Nephron (organoid): Measurements from ENCODE around the gene TOGARAM2.
A peak's percentile ranks its signal among the peaks of the same experiment; 100 is the strongest.

ENCODE experiments used
- H3K27ac Mint-ChIP-seq, 3 experiments: 2 replicates each; pipeline ENCODE4 v1.8.0; 2020; ENCODE audit warnings: mixed read lengths in 3 of 3, mild to moderate bottlenecking in 2 of 3, moderate library complexity in 1 of 3
- H3K27me3 Mint-ChIP-seq: 2 replicates; pipeline ENCODE4 v1.8.0; 2021; ENCODE audit warnings: low read depth, mild to moderate bottlenecking, moderate library complexity, mixed read lengths
- H3K36me3 Mint-ChIP-seq: 2 replicates; pipeline ENCODE4 v1.8.0; 2020; ENCODE audit warnings: low read depth, mixed read lengths
- H3K4me1 Mint-ChIP-seq: 2 replicates; pipeline ENCODE4 v1.8.0; 2020; ENCODE audit warnings: mixed read lengths
- H3K4me3 Mint-ChIP-seq, 3 experiments: 2 replicates each; pipeline ENCODE4 v1.8.0; 2020; ENCODE audit warnings: mild to moderate bottlenecking in 3 of 3, mixed read lengths in 3 of 3, moderate library complexity in 2 of 3
- H3K9me3 Mint-ChIP-seq: 2 replicates; pipeline ENCODE4 v1.8.0; 2020; ENCODE audit warnings: mixed read lengths
- TF ChIP-seq, protein P1 (sequence below), 3 experiments: fragments of 200-600 bp; sonication (generic); IDR thresholded peaks; one replicate each; pipeline ENCODE4 v1.5.0; 2021; ENCODE audit warnings: antibody characterized with exemption in 3 of 3; ENCODE audit not compliant: unreplicated experiment in 3 of 3

The TOGARAM2 gene

GRCh38 chr2:29063056-29063455, 82.0 kb downstream of the TOGARAM2 start:
- Mint-ChIP-seq H3K27me3 (no peaks in the 10 kb centered on the region), H3K36me3 (no peaks in the 10 kb centered on the region), H3K9me3 (no peaks in the 10 kb centered on the region), H3K4me1 (peaks cover 76% of the 10 kb centered on the region), H3K27ac (peak overlapping the region in 2 of 3 experiments; percentile 77 to 95), H3K4me3 (peak overlapping the region in 2 of 3 experiments; percentile 12 to 67)
- TF ChIP-seq, protein P1, sequence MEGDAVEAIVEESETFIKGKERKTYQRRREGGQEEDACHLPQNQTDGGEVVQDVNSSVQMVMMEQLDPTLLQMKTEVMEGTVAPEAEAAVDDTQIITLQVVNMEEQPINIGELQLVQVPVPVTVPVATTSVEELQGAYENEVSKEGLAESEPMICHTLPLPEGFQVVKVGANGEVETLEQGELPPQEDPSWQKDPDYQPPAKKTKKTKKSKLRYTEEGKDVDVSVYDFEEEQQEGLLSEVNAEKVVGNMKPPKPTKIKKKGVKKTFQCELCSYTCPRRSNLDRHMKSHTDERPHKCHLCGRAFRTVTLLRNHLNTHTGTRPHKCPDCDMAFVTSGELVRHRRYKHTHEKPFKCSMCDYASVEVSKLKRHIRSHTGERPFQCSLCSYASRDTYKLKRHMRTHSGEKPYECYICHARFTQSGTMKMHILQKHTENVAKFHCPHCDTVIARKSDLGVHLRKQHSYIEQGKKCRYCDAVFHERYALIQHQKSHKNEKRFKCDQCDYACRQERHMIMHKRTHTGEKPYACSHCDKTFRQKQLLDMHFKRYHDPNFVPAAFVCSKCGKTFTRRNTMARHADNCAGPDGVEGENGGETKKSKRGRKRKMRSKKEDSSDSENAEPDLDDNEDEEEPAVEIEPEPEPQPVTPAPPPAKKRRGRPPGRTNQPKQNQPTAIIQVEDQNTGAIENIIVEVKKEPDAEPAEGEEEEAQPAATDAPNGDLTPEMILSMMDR (IDR thresholded peaks at IDR 0.05; ENCODE audit: unreplicated experiment in 3 of 3) = no peak

DNA sequence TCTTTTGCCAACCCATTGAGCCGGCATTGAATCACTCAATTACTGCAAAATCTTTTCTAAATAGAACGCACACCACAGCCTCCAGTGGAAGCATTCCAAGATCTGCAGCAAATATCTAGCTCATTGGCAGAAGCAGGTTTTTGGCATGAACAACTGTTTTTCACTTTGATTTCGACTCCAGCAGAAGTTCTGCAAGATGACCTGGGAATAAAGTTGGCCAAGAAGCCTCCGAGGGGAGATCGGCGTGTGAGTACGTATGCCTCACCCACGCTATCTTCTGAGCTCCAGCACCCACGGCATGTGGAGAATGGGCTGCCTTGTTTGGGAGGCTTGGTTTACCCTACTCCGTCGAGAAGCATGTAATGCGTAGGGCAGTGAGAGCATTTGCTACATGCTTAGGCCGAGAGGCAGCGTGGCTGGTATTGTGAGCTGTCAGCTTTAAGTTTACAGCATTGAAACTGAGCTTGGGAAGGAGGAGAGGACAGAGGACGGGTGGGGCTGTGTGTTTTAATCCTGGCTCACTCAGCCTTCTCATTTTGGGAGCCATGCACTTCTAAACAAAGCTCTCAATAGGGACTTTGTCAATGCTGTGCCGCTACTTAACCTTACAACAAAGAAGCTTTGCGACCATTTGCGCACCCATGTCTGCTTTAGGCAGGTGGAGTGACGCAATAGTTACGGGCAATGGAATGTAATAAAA, 82.7 kb downstream of the TOGARAM2 start:
- TF ChIP-seq, protein P1 (IDR thresholded peaks at IDR 0.05; ENCODE audit: unreplicated experiment in 3 of 3) = no peak
- Mint-ChIP-seq H3K9me3 (no peaks in the 10 kb centered on the region), H3K4me1 (peaks cover 77% of the 10 kb centered on the region), H3K27me3 (no peaks in the 10 kb centered on the region), H3K36me3 (no peaks in the 10 kb centered on the region), H3K27ac (peak overlapping the region; percentile 58 to 95 (median 77)), H3K4me3 (peak overlapping the region; percentile 12 to 67 (median 46))

GRCh38 chr2:29064346-29064715, 83.2 kb downstream of the TOGARAM2 start:
- H3K36me3 Mint-ChIP-seq = no peaks in the 10 kb centered on the region
- H3K9me3 Mint-ChIP-seq = no peaks in the 10 kb centered on the region
- peak overlapping the region; percentile 58 to 95 (median 77) for H3K27ac Mint-ChIP-seq
- peak overlapping the region in 1 of 3 experiments; percentile 67 for H3K4me3 Mint-ChIP-seq
- TF ChIP-seq, protein P1 (IDR thresholded peaks at IDR 0.05; ENCODE audit: unreplicated experiment in 3 of 3) = no peak
- H3K27me3 Mint-ChIP-seq = no peaks in the 10 kb centered on the region
- peaks cover 73% of the 10 kb centered on the region for H3K4me1 Mint-ChIP-seq

GRCh38 chr2:29064746-29065067, 83.6 kb downstream of the TOGARAM2 start:
- no peaks in the 10 kb centered on the region for H3K9me3 Mint-ChIP-seq
- TF ChIP-seq, protein P1 (IDR thresholded peaks at IDR 0.05; ENCODE audit: unreplicated experiment in 3 of 3) = no peak
- H3K36me3 Mint-ChIP-seq = no peaks in the 10 kb centered on the region
- H3K27ac Mint-ChIP-seq = peak overlapping the region; percentile 58 to 95 (median 79)
- peaks cover 69% of the 10 kb centered on the region for H3K4me1 Mint-ChIP-seq
- H3K4me3 Mint-ChIP-seq = peak overlapping the region in 1 of 3 experiments; percentile 67
- H3K27me3 Mint-ChIP-seq = no peaks in the 10 kb centered on the region

GRCh38 chr2:29065068-29065811, 84.1 kb downstream of the TOGARAM2 start:
- H3K9me3 Mint-ChIP-seq = no peaks in the 10 kb centered on the region
- H3K4me3 Mint-ChIP-seq = peak overlapping the region in 2 of 3 experiments; percentile 40 to 53
- H3K36me3 Mint-ChIP-seq = no peaks in the 10 kb centered on the region
- H3K27ac Mint-ChIP-seq = peak overlapping the region; percentile 70 to 95 (median 79)
- TF ChIP-seq, protein P1 (IDR thresholded peaks at IDR 0.05; ENCODE audit: unreplicated experiment in 3 of 3) = no peak
- H3K27me3 Mint-ChIP-seq = no peaks in the 10 kb centered on the region
- peaks cover 68% of the 10 kb centered on the region for H3K4me1 Mint-ChIP-seq
